Ovary (tissue), 3 donors: ENCODE results near the gene TACC2.

Source experiments
- CTCF ChIP-seq, 3 donors: fragments of 450-650 bp in 2 of 3; fragments of 200-600 bp in 1 of 3; IDR thresholded peaks; one replicate each; pipeline versions ENCODE4 v1.5.1 to v1.8.0; 2016 to 2022; ENCODE audit warnings: antibody characterized with exemption in 3 of 3, mild to moderate bottlenecking in 1 of 3
- EP300 ChIP-seq: sonication (generic); formaldehyde crosslinking; IDR thresholded peaks from one replicate; pipeline ENCODE4 v1.6.1; 2017; ENCODE audit warnings: antibody characterized with exemption
- POLR2A ChIP-seq: fragments of 450-650 bp; IDR thresholded peaks from one replicate; pipeline ENCODE4 v1.6.1; 2017; ENCODE audit warnings: antibody characterized with exemption, mild to moderate bottlenecking, moderate library complexity
- donor health status: DM: no; HTN: no; CAD: no.

- TF ChIP-seq CTCF (IDR thresholded peaks at IDR 0.05) (no peak), POLR2A (no peak), EP300 (no peak)
Observed at GRCh38 chr10:122252805-122253204, 263.8 kb downstream of the TACC2 start.
